NCI-H2107 treated with DMSO at 0.1 percent for 48 hours (cell line): ENCODE measurements around the gene ZEB2.
A peak's percentile ranks its signal among the peaks of the same experiment; 100 is the strongest.

Experiments
- DNase-seq: peaks from one replicate; lab custom pipeline; 2025; ENCODE audit not compliant: unreplicated experiment; lab: John Stamatoyannopoulos, UW

Gene ZEB2

DNA sequence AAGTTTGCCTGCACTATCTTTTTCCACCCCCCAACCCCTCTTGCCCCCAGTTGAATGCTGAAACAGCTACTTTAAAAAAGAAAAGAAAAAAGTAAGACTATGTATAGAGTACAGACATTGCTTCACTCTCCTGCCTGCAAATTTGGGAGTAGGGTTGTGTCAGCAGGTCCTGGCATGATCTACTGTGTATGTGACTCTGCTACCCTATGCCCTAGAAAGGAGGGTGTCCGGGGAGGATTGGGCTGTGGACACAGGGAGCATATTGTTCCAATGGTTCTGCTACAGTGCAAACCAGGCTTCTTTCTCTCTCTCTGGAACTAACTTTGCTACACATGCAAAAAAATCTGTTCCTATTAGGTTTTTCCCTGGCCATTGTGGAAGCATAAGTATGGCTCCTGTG, 9.9 kb upstream of the ZEB2 start:
- no peak for DNase-seq

DNA sequence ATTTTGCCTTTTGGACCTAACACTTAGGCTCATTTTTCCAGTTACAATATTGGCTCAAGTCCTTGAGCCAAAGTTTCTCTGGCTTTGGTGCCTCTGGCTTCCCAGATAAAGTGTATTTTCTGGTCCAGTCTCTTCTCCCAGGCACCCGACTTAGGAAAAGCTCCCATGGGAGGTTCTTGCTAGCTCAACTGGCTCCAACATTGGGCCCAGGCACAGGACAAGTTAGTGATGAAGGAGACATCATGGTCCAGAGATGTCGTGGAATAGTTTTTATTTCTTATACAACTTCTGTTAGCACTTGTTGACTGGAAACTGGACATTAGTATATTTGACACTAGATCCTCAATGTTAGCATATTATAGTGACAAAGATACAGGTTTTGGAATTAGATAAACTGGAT, 8.2 kb upstream of the ZEB2 start:
- DNase-seq: no peak

DNA sequence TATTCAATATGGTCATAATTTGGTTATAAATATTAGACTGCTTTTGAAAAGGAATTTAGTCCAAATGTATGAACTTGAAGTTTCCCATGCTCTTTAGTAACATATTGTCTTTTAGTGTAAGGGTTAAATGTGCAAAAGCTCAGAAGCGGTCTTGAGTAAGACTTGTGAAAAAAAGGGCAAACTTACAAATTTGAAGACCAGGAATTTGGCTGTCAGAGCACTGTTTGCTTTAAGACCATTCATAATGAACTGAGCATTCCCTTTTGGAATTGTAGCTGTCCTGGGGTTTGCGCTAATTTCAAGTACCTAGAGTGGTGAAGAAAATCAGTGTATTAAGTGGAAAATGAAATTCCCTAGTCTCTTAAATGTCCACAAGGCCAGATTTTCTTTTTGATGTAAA, 6.9 kb upstream of the ZEB2 start:
- no peak for DNase-seq

DNA sequence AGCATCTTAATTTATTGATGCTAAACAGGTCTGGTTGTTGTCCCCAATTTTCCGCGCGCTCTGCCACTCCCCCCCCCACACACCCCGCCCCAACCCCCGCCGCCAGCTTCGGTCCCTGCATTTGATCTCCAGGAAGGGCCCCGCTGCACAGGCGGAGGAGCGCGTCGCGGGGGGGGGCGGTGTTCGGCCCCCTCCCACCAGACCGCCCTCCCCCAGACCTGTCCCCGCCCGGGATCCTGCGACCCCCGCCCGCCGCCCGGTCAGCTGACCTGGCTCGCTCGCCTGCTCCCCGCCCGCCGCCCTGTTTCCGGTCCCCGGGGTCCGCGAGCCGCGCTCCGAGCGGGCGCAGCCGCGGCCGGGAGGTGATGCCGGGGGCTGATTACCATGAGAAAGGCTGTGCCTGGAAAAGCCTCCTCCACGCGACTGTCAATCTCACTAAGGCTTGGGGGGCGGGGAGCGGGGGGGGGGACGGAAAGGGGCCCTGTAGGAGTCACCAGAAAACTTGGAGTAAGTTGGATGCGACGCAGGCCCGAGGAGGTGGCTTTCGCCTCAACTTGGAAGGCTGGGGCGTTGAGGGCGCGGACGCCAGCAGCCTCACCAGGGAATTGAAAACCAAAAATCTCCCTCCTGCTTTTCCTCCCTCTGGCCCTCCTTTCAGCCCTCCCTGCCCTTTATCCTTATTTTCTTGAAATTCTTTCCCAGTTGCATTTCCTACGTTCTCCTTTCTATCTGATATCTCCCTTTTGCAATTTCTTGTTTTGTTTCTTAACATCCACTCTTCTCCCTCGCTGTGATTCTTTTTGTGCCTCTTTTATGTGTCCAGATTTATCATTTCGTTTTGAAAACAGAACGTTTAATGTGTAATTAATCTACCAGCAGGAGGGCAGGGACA, 4.4 kb upstream of the ZEB2 start:
- peak; percentile 49 for DNase-seq

GRCh38 chr2:144523596-144524117, 3.7 kb upstream of the ZEB2 start:
- DNase-seq: no peak

DNA sequence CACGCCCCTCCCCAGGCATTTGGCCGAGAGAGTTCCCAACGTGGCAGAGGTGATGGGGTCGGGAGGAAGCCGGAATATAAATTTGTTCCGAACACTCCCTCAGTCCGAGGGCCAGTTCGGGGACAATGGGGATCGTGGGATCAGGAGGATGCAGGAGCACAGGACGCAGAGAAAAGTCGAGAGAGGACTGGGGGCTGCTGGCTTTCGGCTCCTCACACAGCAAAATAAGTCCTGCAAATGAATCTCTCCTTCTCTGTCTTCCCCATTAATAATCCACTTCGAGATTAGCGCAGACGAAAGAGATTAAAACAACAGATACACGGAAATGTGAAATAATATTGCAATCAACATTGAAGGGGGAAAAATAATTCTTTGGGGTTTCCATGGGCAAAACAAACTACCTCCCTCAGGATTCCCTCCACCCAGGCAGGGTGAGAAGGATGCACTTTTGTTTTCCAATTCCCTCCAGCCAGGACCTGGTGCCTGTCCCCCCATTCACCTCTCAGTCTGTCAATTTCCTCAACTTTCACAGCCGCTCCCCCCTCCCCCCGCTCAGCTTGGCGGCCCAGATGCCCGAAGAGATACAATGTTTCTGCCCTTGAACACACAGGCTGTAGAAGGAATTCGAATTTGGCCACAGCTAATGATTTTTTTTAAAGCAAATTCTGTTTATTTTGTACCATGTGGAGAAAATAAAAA, 3.1 kb upstream of the ZEB2 start:
- no peak for DNase-seq

- DNase-seq: no peak
Measured at GRCh38 chr2:144522176-144522896, 2.4 kb upstream of the ZEB2 start.

DNA sequence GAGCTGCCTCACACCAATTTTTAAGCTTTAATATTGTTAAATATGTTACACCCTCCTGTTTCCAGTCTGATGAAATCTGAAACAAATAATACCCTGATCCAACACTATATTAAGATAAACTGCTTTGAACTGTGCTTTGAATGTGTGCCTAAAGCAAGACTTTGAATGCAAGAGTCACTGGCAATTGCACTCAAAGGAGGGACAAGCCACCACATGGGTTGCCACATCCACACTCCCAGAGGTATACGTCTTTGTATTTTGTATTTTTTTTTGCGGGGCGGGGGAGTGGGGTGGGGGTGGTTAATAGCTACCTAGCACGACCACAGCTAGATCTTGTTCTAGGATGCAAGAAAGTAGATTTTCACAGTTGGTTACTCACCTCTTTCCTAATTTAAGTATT, 1.8 kb upstream of the ZEB2 start:
- DNase-seq: no peak

GRCh38 chr2:144520756-144521487, 1.0 kb upstream of the ZEB2 start:
- DNase-seq: no peak

GRCh38 chr2:144519597-144519933, 354 bp downstream of the ZEB2 start:
- no peak for DNase-seq

DNA sequence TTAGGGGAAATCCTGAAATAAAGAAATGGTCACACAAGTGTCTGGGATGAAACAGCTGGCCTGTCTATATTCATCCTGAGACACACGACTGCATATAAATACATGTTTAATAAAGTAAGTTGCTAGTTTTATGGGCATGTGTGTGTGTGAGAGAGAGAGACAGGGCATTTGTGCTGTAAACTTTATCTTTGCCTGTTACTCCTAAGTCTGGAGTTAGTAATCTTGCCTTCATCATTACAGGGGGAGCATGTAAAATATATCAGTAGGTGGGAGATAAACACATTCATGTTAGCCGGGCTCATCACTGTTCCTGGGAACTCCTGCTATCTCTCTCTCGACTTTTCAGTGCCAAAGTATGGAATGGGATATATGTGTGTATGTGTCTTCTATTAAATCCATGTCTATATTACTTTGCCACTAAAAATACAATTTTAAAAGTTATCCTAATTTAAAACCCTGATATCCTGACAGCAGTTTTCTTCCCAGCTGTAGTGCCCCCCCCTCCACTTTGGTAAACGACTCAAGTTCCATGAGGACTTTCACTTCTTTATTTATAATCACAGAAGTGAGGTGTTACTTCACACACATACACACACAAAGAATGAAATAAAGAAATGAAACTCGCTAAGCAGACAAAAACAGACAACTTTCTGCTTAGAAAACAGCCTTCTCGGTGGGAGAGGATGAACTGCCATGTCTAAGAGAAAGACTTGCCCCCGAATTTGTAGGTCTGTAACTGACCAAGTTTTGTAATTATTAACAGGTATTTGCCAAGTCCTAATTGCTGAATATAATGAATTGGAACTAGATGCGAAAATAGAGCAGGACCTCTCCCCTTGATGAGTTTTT, 947 bp downstream of the ZEB2 start:
- no peak for DNase-seq

- DNase-seq: no peak
Measured at GRCh38 chr2:144517866-144518747, 1.8 kb downstream of the ZEB2 start.

- no peak for DNase-seq
Measured at GRCh38 chr2:144516981-144517865, 2.7 kb downstream of the ZEB2 start.

GRCh38 chr2:144516411-144516980, 3.4 kb downstream of the ZEB2 start:
- DNase-seq: no peak

DNA sequence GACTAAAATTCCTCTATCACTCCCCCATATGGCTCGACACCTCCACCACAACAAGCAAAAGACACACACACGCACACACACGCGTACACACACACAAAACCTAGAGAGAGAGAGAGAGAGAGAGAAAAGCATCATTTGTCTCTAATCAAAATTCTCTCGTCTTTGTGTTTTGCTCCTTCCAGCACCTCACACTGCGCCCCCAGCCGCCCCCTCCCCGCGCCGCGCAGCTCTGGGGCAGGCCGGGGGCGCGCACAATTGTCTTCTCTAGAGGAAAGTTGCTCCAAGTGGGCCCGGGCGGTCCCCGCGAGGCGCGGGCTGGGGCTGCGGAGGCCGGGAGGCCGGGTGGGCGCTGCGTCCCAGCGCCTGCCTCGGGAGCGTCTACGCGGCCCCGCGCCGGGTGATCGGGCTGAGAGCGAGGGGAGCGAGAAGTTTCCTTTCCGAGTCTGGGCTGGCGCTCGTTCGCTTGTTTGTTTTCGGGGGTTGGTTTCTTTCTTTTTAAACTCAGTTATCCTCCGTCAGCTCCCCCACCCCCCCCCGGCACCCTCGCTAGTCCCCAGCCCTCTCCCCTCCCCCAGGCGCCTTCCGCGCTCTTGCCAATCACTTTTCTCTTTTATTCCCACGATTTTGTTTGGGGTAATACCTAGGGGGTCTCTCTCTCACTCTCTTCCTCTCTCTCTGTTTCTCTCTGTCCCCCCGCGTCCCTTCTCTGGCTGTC, 4.1 kb downstream of the ZEB2 start:
- no peak for DNase-seq

- no peak for DNase-seq
Measured at GRCh38 chr2:144515099-144515695, 4.7 kb downstream of the ZEB2 start.

DNA sequence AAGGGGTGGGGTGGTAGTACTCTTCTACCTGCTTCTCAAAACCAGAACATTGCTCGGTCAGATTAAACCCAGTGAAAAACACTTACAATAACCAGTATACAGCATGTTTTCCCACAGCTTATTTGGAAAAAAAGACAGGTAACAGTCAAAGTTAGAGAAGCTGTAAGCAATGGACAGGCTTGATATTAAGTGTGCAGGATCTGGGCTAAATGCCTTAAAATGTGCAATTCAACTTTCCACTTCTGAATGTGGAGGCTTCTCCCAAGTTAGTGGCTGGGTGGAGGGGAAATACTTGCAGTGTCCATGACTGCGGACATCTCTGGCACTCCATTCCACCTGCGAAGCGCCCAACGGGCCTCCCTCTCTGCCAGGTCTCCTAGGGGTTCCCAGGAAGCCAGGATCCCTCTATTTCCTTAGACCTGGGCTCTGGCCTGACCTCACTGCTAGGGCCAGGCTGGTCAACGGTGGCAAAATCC, 5.3 kb downstream of the ZEB2 start:
- no peak for DNase-seq
